Bronchial epithelial cell (primary cell): ENCODE measurements around the gene CPNE4. TPM values are rescaled to one million over a fixed set of nuclear protein-coding genes. Genes with fewer than 3 reads are reported as not detected.

Source experiments
- DNase-seq: peaks from one replicate; pipeline ENCODE4 v3.0.0-alpha.2; 2010; ENCODE audit warnings: low read depth
- FAIRE-seq: peaks from 2 replicates; lab custom pipeline; 2011; peaks lifted over from hg19 to GRCh38; lab: Jason Lieb, UNC
- H3K27me3 ChIP-seq: 2 replicates; pipeline ENCODE4 v1.5.1; 2011; ENCODE audit warnings: low read length; ENCODE audit not compliant: control insufficient read depth, insufficient read depth
- H3K36me3 ChIP-seq: 2 replicates; pipeline ENCODE4 v1.5.1; 2011; ENCODE audit warnings: low read length; ENCODE audit not compliant: control insufficient read depth, insufficient read depth
- H3K4me3 ChIP-seq: 2 replicates; pipeline ENCODE4 v1.5.1; 2011; ENCODE audit warnings: mild to moderate bottlenecking, low read depth, low read length, control low read depth
- CTCF ChIP-seq: IDR thresholded peaks from 2 replicates; pipeline ENCODE4 v1.5.1; 2011; ENCODE audit warnings: mild to moderate bottlenecking, moderate library complexity, low read length, control low read depth, inconsistent platforms; ENCODE audit not compliant: insufficient read depth, severe bottlenecking
- total RNA-seq: library from RNA; depleted of rRNA; stranded (reverse); fragments of >200 nt; gene quantifications from 2 replicates; pipeline ENCODE4 v1.2.1, GENCODE V29; 2014

The CPNE4 gene
- total RNA-seq, 1 donor from 2014 or later: under 0.01 TPM

GRCh38 chr3:131735544-131735943, 299.3 kb downstream of the CPNE4 start:
- no peak for TF ChIP-seq CTCF
- Histone ChIP-seq H3K4me3 (no peak overlapping the region), H3K36me3 (no peaks in the 10 kb centered on the region), H3K27me3 (no peaks in the 10 kb centered on the region)
- FAIRE-seq (no peak), DNase-seq (no peak)

GRCh38 chr3:131735116-131735515, 299.7 kb downstream of the CPNE4 start:
- no peak overlapping the region for H3K4me3 ChIP-seq
- H3K27me3 ChIP-seq: no peaks in the 10 kb centered on the region
- FAIRE-seq (no peak), DNase-seq (peak; percentile 47)
- TF ChIP-seq CTCF: no peak
- no peaks in the 10 kb centered on the region for H3K36me3 ChIP-seq

- H3K4me3 ChIP-seq: no peak overlapping the region
- no peak for TF ChIP-seq CTCF
- H3K36me3 ChIP-seq: no peaks in the 10 kb centered on the region
- no peaks in the 10 kb centered on the region for H3K27me3 ChIP-seq
- no peak for DNase-seq
- no peak for FAIRE-seq
These were observed 301.6 kb downstream of the CPNE4 start for GRCh38 chr3:131733086-131733841.

- H3K27me3 ChIP-seq: no peaks in the 10 kb centered on the region
- TF ChIP-seq CTCF: no peak
- no peaks in the 10 kb centered on the region for H3K36me3 ChIP-seq
- FAIRE-seq: no peak
- no peak overlapping the region for H3K4me3 ChIP-seq
- no peak for DNase-seq
These were observed 303.1 kb downstream of the CPNE4 start for GRCh38 chr3:131731709-131732108.

- H3K27me3 ChIP-seq: no peaks in the 10 kb centered on the region
- no peak overlapping the region for H3K4me3 ChIP-seq
- TF ChIP-seq CTCF: no peak
- no peak for FAIRE-seq
- H3K36me3 ChIP-seq: no peaks in the 10 kb centered on the region
- DNase-seq: no peak
These were observed 304.2 kb downstream of the CPNE4 start for GRCh38 chr3:131730581-131730980.

GRCh38 chr3:131729643-131730017, 305.2 kb downstream of the CPNE4 start:
- FAIRE-seq (no peak), DNase-seq (no peak)
- TF ChIP-seq CTCF: no peak
- no peaks in the 10 kb centered on the region for H3K36me3 ChIP-seq
- H3K4me3 ChIP-seq: no peak overlapping the region
- H3K27me3 ChIP-seq: no peaks in the 10 kb centered on the region
